Uterus (tissue), 2 donors: ENCODE data around the gene MAP3K20.

ENCODE experiments used
- POLR2A ChIP-seq, 2 donors: fragments of 450-650 bp; IDR thresholded peaks; one replicate each; pipeline ENCODE4 v1.6.1; 2016; ENCODE audit warnings: antibody characterized with exemption in 2 of 2, mild to moderate bottlenecking in 1 of 2, moderate library complexity in 1 of 2
- TF ChIP-seq, protein P1 (sequence below), 4 experiments: fragments of 200-600 bp in 2 of 4; fragments of 450-650 bp in 2 of 4; sonication (generic) in 2 of 4; IDR thresholded peaks; one replicate each; pipeline ENCODE4 v1.5.1; 2016 to 2019; ENCODE audit warnings: antibody characterized with exemption in 4 of 4, mild to moderate bottlenecking in 2 of 4, moderate library complexity in 1 of 4

DNA sequence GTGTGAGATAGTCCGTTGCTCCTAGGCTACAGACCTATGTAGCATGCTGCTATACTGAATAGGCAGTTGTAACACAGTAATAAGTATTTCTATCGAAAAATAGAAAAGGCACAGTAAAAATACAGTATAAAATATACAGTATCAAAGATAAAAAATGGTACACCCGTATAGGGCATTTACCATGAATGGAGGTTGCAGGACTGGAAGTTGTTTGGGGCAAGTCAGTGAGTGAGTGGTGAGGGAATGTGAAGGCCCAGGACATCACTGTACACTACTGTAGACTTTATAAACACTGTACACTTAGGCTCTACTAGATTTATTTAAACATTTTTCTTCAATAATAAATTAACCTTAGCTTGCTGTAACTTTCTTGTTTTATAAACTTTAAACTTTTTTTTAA, 3.5 kb downstream of the MAP3K20 start:
- TF ChIP-seq, protein P1, sequence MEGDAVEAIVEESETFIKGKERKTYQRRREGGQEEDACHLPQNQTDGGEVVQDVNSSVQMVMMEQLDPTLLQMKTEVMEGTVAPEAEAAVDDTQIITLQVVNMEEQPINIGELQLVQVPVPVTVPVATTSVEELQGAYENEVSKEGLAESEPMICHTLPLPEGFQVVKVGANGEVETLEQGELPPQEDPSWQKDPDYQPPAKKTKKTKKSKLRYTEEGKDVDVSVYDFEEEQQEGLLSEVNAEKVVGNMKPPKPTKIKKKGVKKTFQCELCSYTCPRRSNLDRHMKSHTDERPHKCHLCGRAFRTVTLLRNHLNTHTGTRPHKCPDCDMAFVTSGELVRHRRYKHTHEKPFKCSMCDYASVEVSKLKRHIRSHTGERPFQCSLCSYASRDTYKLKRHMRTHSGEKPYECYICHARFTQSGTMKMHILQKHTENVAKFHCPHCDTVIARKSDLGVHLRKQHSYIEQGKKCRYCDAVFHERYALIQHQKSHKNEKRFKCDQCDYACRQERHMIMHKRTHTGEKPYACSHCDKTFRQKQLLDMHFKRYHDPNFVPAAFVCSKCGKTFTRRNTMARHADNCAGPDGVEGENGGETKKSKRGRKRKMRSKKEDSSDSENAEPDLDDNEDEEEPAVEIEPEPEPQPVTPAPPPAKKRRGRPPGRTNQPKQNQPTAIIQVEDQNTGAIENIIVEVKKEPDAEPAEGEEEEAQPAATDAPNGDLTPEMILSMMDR (IDR thresholded peaks at IDR 0.05), result no peak
- no peak for TF ChIP-seq POLR2A (IDR thresholded peaks at IDR 0.05)
